HG03175 (cell line): ENCODE data around the gene ZNF394.
A peak's percentile ranks its signal among the peaks of the same experiment; 100 is the strongest.

ENCODE experiments used
- ATAC-seq: cut with Tn5 transposase; IDR thresholded peaks from one replicate; pipeline ENCODE4 v1.9.1; 2021; ENCODE audit warnings: mild to moderate bottlenecking, moderate library complexity; ENCODE audit not compliant: unreplicated experiment

ZNF394 gene

DNA sequence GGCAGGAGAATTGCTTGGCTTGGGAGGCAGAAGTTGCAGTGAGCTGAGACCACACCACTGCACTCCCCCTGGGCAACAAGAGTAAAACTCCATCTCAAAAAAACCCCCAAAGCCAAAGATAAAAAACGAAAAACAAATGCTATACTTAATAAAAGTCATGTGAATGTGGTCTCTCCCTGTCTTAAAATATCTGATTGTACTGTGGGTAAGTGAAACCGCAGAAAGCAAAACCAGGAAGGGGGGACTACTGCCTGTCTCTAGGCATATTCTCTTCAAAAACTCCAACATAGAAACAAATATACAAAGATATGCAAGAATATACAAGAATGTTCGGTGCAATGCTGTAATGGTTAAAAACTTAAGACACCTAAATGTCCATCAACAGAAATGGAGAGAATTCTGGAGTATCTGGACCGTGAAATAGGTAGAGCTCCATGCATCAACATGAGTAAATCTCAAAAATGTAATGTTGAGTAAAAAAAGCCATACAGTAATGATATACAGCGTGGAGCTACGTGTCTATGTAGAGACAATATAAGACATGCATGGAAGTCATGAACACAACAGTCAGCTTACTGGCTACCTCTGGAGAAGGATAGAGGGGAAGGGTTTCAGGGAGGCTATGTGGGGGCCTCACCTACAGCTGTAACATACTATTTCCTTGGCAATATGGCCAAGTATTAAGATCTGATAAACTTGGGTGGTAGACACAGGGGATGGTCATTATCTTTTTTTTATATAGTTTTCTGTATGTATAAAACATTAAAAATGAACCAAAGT, 2.1 kb downstream of the ZNF394 start:
- ATAC-seq = no peak

DNA sequence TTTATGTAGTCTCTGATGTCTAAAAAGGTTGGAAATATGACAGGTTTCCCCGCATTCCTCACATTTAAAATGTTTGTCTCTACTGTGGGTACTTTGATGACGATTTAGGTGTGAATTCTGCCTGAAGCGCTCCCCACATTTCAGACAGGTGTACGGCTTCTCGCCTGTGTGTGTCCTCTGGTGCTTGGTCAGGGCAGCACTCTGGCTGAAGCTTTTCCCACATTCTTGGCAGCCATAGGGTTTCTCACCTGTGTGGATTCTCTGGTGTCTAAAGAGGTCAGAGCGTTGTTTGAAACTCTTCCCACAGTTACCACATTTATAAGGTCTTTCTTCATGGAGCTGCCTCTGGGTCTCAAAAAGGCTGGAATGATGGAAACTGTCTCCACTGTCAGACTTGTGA, 6.3 kb downstream of the ZNF394 start:
- ATAC-seq = no peak

DNA sequence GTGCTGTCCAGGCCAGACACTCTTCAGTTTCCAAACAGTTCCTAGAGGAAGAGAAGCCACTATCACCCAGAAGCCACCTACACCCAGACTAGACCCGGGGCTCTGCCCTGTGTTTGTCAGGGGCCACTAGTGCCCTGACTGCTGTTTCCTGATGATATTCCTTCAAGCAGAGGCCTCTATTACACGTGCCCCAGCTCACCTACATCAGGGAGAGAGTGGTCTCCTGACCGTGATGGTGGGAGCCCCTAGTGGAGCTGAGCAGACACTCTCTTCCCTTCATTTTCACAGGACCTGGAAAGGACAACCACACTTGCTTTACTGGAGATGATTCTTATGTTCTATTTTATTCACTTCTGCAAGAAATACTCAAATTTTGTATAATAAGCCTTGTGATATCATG, 9.2 kb downstream of the ZNF394 start:
- no peak for ATAC-seq

DNA sequence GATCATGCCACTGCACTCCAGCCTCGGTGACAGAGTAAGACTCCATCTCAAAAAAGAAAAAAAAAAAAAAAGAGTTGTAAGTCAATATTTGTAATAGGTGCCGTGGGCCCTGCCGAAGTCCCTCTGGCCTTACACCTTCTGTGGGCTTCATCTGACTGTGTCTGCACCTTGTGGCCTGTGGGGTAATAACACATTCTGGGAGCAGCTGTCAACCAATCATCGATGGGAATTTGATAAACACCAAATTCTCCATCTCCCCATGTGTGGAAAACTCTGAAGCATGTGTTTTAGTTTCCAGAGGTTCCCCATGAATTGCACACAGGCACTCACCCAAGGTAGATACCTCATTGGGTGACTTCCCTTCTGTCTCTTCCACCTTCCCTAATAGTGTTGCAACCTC, 10.8 kb downstream of the ZNF394 start:
- no peak for ATAC-seq

DNA sequence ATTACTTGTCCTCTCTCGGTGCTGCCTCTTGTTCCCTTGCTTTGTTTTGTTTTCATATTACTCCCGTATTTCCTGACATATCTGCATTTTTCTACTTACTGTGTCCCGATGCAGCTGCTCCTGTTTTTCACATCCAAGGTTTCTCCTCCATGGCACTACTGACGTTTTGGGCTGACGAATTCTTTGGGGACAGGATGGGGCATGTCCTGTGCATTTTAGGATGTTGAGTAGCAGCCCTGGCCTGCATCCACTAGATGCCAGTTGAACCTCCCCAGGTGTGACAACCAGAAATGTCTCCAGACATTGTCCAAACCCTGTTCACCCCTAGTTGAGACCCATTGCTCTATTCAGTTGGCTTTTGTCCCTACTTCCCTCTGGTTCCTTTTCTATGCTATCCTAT, 15.0 kb downstream of the ZNF394 start:
- no peak for ATAC-seq

DNA sequence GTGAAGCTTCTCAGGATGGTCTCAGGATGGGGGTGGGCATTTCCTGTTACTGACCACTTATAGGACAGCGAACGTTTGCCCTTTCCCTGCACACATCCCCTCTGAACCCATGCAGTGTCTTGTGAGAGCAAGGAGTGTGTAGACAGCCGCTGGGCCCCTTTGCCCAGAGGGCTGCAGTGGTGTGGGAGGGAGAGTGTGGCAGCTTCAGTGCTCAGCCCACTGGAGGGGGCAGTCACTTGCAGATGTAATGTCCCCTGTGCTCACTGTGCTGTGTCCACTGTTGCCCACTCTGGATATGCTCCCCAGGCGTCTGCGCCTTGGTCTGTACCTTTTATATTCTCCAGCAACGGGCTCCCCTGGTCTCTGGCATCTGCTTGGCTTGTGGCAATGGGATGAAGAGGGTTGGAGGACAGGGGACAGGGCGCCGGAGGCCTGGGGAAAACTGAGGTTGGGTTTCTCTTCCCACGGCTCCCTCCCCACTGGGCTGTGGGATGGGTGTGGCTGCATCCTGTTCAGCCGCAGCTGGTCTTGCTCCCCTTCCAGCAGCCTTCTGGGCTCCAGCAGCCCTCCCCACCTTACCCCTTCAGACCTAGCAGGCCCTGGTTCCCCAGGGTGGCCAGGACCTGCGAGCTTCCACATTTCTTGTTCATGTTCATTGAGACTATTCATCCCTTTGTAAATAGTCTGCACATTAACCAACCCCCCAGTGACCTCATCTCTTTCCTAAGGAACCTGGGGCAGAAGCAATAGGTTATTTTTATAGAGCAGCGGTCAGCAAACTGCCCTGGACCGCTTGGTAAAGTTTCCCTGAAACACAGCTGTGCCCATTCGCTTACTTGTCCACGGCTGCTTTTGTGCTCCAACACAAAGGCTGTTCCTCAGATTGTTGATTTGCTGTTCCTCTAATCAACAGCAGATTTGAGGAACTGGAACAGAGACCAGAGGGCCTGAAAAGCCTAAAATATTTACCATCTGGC, 21.3 kb downstream of the ZNF394 start:
- ATAC-seq = no peak

DNA sequence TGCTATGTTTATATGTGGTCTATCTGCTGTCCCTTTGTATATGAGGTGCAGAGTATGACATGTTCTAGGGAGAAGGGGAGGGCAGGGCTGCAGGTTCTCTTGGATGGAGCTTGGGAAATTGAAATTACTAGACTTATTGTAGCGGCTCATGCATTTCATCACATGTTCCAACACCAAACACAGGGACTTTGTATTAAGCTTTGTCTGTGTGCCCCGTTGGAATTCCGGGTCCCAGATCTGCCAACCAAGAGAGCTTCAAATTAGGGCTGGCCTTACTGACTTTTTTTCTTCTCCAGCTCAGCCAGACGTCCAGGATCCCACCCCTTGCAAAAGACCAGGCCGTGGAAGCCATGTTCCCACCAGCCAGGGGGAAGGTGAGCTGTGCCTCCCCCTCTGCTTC, 24.0 kb downstream of the ZNF394 start:
- no peak for ATAC-seq

DNA sequence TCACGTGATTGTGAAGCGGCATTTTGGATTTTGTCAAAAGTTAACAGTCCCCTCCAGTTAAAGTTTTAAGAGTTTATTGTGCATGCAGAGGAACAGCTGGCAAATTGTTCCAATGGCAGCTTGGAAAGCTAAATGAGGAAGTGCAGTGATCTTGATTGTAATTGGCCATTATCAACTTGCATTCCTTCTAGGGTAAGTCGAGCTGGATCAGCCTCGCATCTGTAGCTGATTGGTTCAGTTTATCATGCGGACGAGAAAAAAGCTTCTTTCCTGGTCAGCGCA, 26.8 kb downstream of the ZNF394 start:
- peak; percentile 12 for ATAC-seq

DNA sequence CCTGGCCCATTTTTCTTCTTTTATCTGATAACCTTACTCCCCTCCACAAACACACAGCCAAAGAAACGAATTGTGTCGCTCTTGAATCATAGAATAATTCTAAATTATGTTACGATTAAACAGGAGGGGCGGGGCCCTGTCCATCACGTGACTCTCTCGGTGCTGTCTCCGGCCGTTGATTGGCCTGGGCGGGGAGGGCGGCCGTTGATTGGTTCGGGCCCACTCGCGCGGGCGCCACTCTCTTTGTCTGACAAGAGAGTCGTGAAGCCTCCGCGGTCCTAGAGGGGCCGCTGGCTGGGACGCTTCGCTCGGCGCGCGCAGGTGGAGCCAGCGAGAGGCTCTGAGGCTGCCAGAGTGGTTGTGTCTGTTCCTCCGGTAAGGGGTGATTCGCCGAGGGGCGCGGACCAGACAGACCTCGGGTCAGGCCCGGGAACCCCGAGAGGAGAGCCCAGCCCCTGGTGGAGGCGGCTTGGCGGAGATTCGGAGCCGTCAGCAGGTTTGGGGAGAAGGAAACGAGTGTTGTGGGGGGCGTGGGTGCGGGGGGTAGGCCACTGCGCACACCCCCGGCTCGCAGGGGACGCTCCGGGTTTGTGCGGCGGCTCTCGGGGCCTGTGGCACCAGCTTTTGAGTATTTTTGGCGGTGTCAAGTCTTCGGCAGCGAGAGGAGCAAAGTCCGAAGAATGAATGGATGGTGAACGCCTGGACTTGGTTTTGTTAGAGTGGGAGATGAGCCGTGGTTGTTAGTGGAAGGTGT, 27.3 kb downstream of the ZNF394 start, which contains the start of gene ZNF789:
Gene ZNF789 (plus strand): TSS at position 330 of the 754 bp plus-strand sequence. CDS start 3,567 bp downstream, outside the sequence.
- peak; percentile 93 for ATAC-seq

DNA sequence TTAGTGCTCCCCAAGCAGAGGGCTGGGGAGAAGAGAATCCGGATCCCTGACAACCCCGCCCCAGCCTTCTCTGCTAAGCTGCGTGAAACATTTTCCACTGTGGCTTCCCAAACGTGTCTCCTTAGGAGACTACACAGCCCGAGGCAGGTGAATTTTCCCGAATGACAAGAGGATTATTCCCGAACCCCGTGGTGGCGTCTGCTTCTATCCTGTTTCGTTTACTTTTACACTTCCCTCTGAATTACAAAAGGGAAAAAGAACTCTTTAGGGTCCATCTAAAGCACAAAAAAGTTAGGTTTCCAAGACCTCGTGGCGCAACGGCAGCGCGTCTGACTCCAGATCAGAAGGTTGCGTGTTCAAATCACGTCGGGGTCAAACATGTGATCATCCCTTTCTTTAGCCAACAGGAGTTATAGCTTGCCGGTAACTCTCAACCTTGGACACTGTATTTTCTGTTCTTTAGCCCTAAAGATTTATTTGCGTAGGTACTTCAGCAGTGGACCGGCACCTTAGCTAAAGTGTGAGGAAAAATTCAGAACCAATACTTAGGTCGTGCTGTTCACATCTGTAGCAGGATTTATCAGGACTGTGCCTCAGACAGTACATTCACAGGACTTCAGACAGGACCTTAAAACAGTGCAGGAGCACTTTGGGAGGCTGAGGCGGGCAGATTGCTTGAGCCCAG, 30.6 kb downstream of the ZNF394 start:
- ATAC-seq = no peak

DNA sequence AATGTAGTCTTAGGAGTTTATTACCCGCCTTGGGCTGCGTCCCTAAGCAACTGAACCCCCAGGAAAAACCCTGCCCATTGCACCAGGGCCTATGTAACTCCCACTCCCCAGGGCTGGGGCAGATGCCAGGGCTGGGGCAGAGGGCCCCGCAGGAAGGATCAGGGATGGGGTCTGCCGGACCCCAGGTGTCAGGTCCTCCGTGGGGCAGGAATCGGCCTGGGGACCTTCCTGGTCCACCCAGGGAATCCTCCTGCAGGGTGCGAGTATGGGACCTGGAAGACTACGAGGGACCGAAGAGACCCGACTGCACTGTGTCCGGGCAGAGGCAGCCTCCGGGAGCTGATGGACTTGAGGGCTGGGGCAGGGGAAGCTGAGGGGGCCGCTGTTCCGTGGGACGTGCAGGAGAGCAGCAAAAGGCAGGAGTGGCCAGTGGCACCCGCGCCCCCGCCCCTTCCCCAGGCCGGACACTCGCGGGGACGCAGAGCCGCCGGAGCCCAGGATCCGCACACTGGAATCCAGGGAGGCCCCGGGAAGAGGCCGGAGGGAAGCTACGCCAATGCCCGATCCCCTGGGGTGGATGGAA, 31.7 kb downstream of the ZNF394 start:
- no peak for ATAC-seq

DNA sequence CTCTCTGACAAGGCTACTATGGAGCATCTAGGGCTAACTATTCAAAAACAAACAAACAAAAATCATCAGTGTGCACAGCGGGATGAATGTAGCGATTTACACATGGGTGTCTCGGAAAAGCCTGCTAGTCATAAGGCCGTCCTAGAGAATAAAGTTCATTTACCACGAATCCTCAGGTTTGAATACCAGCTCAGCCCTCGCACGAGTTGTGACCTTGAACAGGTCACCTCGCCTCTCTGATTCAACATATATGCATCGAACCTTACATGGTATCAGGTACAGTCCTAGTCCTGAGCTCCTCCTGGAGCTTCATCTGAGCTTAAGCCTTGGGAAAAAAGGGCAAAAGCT, 34.7 kb downstream of the ZNF394 start:
- no peak for ATAC-seq

DNA sequence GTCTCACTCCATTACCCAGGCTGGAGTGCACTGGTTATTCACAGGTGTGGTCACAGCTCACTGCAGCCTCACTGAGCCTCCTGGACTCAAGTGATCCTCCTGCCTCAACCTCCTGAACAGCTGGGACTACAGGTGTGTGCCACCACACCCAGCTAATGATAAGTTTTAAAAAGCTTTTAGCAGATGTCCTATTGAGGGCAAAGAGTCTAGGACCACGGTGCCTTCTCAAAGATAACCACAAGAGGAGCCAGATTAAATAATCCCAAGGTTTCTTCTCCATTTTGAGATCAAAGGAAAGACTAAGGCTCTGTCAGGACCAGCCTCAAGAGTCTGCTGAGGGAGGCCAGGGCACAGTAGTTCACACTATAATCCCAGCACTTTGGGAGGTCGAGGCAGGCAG, 38.9 kb downstream of the ZNF394 start:
- no peak for ATAC-seq

DNA sequence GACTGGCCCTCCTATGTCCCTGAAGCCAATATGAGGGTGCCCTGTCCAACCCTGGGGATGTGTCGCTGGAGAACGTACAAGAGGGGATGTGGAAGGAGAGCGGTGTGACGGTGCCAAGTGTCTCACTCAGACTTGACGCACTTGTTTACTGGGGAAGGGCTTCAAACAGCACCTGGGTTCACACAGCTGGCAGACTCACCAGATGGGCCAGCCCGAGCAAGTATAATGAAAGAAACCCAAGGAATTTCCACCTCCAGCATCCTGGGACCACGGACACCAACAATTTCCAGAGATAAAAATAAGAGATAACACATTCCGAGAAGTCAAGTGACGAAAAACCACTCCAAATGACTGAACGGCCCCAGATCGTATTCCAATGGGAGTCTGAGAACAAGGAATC, 39.4 kb downstream of the ZNF394 start:
- ATAC-seq = no peak

DNA sequence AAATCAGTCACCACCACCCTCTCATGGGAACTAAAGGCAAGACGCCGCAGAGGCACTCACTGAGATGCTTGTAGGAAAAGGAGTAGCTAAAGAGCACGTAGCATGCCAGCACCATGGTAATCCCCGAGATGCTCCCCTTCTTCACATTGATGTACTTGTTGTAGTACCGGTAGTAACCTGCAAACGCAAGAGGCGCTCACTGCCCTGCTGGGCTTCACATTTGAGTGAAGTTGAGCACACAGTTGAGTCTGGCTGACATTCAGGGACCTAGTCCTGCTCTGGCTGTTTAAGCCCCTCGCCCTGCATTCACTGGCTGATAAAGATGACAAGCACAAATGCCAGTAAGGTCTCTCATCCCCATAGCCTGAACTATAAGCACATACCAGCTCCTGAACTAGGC, 41.0 kb downstream of the ZNF394 start:
- no peak for ATAC-seq

DNA sequence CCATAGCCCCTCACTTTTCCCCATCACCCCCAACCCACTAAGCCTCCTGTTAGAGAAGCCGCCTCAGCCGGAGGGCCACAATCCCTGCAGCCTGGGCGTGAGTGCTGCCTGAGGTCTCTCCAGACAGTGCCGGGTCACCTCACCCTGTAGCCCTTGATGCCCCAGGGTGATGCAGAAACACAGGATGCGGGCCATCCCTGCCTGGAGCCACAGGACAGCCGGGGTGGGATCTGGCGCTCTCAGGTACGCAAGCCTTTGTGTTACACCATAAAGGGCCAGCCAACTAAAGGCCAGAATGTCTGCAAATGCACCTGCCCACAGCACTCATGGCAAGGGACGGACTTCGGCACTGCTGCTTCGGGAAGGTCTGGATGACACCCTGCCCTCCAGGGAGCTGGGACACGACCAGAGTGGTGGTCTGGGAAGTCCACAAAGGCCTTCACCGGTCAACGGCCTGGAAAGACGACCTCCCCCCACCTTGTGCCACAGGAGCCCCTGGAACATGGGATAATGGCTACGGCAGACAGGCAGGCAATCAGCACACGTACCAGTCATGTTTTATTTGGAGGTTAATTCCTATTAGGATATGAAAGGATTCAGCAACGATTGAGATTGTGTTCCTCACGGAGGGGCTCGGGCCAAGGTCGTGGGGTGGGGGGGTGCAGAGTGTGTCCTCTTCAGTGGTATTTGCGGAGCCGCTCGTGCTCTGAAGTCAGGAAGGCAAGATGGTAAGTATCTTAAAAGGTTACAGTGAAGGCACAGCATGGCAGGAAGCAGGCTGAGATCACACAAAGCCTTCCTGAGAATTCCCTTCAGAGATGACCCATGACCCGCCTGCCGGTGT, 42.2 kb downstream of the ZNF394 start:
- no peak for ATAC-seq

DNA sequence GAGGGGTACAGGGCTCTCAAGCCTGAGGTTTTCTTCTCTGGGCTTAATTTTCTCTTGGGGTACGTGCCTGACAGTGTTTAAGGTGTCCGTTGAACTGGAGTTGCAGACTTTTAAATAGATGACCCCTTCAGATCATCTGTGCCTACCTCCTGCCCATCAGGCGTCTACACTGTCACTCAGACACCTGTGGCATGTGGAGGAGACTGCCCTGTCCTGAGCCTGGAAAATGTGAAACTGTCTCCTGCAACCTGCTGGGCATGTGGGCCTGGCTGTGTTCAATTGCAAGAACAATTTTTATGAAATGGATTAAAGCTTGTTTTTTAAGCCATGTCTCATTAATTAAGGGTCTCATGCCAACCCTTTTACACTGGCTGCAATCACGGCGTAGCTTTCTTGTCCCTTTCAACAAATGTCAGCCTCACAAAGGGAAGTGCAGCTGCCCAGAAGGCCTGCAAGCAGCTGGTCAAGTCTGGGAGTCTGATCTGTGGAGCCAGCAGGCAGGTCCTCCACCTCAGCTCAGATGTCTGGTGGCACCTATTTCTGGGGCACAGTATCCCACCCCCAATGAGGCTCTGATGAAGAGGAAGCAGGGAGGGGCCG, 42.9 kb downstream of the ZNF394 start:
- ATAC-seq = no peak

DNA sequence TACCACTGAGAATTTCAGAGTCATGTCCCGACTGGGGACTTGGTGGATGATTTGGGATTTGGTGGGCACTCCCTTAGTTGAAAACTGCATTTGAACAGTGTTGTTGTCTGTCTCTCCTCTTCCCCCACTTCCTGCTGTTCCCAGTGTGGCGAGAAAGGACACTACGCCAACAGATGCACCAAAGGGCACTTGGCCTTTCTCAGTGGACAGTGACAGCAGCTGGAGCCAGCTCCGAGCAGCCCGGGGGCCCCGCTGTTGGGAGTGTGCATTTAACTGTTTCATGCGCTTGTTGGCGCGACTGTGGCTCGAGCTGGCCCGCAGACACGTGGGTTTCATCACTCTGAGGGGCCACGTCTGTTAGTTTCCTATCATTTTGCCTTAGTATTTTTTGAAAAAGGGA, 43.8 kb downstream of the ZNF394 start:
- no peak for ATAC-seq

DNA sequence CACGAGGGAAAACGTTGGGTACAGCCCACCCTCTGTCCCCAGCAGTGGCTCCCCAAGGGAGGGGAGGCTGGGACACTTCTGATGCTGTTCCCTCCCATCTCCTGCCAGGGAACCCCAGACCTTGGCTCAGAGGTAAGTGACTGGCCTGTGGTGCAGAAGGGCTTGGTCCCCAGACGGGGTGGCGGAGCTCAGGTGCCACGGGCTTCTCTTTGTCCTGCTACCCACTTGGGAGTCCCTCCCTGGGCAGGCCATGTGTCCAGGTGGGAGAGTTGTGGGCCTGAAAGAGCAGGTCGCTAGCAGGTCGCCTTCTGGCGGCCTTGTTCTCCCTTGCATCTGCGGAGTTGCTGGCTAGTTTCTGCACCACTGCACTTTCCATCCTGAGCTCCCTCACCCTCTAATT, 44.2 kb downstream of the ZNF394 start:
- ATAC-seq = no peak
